ENCODE data around the gene F13A1. TPM values are rescaled to one million over a fixed set of nuclear protein-coding genes. Genes with fewer than 3 reads are reported as not detected.

The F13A1 gene
- total RNA-seq, 2 donors from 2014 or later, result 15.3 to 49.4 TPM

DNA sequence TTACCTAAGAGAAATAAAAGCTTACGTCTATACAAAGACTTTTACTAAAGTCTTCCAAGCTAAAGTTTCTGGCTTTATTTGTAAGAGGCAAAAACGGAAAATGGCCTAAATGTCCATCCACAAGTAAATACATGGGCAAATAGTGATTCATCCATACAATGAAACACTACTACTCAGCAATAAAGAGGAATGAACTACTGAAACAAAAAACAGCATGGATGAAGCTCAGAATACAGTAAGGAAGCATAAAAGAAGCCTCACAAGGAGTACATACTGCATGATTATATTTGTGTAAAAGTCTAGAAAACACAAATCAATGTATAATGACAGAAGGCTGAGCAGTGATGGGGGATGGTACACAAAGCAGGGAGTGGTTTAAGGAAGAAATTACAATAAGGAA is 84.7 kb downstream of the F13A1 start:
- H3K27me3 ChIP-seq, result no peaks in the 10 kb centered on the region
- TF ChIP-seq, protein P1, sequence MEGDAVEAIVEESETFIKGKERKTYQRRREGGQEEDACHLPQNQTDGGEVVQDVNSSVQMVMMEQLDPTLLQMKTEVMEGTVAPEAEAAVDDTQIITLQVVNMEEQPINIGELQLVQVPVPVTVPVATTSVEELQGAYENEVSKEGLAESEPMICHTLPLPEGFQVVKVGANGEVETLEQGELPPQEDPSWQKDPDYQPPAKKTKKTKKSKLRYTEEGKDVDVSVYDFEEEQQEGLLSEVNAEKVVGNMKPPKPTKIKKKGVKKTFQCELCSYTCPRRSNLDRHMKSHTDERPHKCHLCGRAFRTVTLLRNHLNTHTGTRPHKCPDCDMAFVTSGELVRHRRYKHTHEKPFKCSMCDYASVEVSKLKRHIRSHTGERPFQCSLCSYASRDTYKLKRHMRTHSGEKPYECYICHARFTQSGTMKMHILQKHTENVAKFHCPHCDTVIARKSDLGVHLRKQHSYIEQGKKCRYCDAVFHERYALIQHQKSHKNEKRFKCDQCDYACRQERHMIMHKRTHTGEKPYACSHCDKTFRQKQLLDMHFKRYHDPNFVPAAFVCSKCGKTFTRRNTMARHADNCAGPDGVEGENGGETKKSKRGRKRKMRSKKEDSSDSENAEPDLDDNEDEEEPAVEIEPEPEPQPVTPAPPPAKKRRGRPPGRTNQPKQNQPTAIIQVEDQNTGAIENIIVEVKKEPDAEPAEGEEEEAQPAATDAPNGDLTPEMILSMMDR (IDR thresholded peaks at IDR 0.05), result no peak
- no peaks in the 10 kb centered on the region for H3K36me3 ChIP-seq
- no peak for DNase-seq
- H3K9ac ChIP-seq (ENCODE audit: low read depth in 2 of 2, low read length in 2 of 2), result no peak overlapping the region
- intact Hi-C loops (cut with DNase I), result no loop called here
- H3K4me1 ChIP-seq, result no peaks in the 10 kb centered on the region
- H3K4me3 ChIP-seq, result no peak overlapping the region
- peak overlapping the region; percentile 46 for H3K27ac ChIP-seq
- no peaks in the 10 kb centered on the region for H3K9me3 ChIP-seq

DNA sequence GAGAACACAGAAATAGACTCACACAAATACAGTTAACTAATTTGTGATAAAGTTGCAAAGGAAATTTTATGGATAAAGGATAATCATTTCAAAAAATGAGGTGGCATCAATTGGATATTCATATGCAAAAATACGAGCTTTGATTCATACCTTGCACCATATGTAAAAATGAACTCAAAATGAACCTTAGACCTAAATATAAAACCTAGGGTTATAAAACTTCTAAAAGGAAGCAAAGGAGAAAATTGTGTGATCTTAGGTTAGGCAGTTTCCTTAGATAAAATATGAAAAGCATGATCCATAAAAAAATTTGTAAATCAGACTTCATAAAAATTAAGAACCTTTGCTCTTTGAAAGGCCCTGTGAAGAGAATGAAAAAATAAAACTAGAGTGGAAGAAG is 85.5 kb downstream of the F13A1 start:
- Histone ChIP-seq H3K27ac (peak overlapping the region; percentile 46), H3K4me1 (no peaks in the 10 kb centered on the region), H3K9me3 (no peaks in the 10 kb centered on the region), H3K4me3 (no peak overlapping the region), H3K27me3 (no peaks in the 10 kb centered on the region), H3K9ac (ENCODE audit: low read depth in 2 of 2, low read length in 2 of 2) (no peak overlapping the region), H3K36me3 (no peaks in the 10 kb centered on the region)
- TF ChIP-seq, protein P1 (IDR thresholded peaks at IDR 0.05), result no peak
- intact Hi-C loops (cut with DNase I), result no loop called here
- DNase-seq, result no peak

DNA sequence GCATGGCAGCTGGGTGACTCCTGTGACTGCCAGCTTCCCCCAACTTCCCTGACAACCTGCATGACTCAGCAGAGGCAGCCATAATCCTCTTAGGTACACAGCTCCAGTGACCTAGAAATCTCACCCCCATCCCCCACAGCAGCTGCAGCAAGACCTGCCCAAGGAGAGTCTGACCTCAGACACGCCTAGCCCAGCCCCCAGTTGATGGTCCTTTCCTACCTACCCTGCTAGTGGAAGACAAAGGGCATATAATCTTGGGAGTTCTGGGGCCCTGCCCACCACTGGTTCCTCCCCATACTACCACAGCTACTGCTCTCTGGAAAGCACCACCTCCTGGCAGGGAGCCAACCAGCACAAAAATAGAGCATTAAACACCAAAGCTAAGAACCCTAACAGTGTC is 90.2 kb downstream of the F13A1 start:
- intact Hi-C loops (cut with DNase I), result no loop called here
- Histone ChIP-seq H3K9me3 (no peaks in the 10 kb centered on the region), H3K27ac (no peak overlapping the region), H3K27me3 (no peaks in the 10 kb centered on the region), H3K4me3 (no peak overlapping the region), H3K9ac (ENCODE audit: low read depth in 2 of 2, low read length in 2 of 2) (no peak overlapping the region), H3K36me3 (no peaks in the 10 kb centered on the region), H3K4me1 (peaks cover 5% of the 10 kb centered on the region)
- peak; percentile 85 for DNase-seq
- TF ChIP-seq, protein P1 (IDR thresholded peaks at IDR 0.05), result no peak

DNA sequence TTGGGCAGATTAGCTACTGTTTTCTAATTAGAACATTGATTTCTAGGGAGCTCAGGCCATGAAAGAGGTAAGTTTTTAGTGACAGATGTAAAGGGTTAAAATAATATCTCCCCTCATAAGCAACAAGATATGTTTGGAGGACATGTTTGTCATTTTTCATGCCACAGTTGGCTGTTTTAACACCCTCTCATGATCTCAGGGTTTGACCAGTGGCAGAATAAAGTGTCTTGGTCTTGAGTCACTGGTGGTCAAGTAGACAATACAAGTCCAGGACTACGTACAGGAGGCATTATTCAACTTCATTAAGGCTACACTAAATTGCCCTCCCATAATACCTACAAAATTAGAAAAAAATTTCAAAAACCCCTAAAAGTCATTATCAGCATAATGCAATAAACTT is 92.6 kb downstream of the F13A1 start:
- intact Hi-C loops (cut with DNase I), result no loop called here
- Histone ChIP-seq H3K36me3 (no peaks in the 10 kb centered on the region), H3K9me3 (no peaks in the 10 kb centered on the region), H3K27me3 (no peaks in the 10 kb centered on the region), H3K4me1 (peaks cover 5% of the 10 kb centered on the region), H3K4me3 (no peak overlapping the region), H3K27ac (no peak overlapping the region), H3K9ac (ENCODE audit: low read depth in 2 of 2, low read length in 2 of 2) (no peak overlapping the region)
- TF ChIP-seq, protein P1 (IDR thresholded peaks at IDR 0.05), result no peak
- no peak for DNase-seq

DNA sequence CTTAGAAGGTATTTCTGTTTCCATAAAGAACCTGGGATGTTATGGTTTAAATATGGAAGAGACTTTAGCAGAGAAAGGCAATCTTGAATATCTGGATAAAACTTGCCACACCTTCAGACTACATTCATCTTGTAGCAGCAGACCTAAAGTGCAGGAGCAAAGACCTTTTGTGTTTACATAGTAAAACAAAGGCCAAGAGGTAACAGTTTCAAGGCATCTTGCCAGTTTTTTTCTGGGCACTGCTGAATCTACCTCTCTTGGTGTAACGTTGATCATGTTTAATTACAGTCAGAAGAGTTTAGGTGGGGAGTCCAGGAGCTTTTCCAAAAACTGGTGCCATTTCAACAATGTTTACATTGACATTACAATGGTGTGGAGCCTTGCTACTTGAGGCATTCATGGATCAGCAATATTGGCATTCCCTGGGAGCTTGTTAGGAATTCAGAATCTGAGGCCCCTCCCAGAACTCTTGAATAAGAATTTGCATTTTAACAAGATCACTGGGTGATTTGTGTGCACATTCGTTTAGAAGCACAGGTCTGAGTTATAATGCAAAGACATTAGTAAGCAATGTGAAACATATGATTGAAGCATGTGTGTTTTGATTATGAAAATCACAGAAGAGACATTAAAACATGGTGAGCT is 94.5 kb downstream of the F13A1 start:
- H3K4me1 ChIP-seq, result peaks cover 5% of the 10 kb centered on the region
- H3K9me3 ChIP-seq, result no peaks in the 10 kb centered on the region
- H3K27me3 ChIP-seq, result no peaks in the 10 kb centered on the region
- TF ChIP-seq, protein P1 (IDR thresholded peaks at IDR 0.05), result no peak
- peak overlapping the region; percentile 29 for H3K27ac ChIP-seq
- DNase-seq, result peak; percentile 68
- no peak overlapping the region for H3K9ac ChIP-seq (ENCODE audit: low read depth in 2 of 2, low read length in 2 of 2)
- H3K36me3 ChIP-seq, result no peaks in the 10 kb centered on the region
- intact Hi-C loops (cut with DNase I), result no loop called here
- H3K4me3 ChIP-seq, result no peak overlapping the region
